ENCODE measurements around the gene RHOC.

RHOC gene

DNA sequence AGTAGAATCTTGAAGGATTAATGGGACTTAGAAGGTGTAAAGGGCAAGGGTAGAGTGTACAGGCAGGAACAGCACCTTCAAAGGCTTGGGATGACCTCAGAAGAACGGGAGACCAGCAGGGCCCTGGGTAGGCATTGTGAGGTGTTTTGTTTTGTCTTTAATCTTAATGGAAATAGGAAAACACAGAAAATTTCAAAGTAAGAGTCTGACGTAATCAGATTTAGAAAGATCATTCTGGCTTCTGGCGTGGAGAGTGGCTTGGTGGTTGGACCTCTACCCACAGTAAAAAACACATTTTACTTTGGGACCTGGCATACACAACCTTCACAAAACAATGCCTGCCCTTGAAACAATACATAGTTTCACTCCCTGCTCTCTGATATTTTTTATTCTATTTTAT lies 28.3 kb downstream of the RHOC start:
- no peak for DNase-seq (ENCODE audit: low read depth)

DNA sequence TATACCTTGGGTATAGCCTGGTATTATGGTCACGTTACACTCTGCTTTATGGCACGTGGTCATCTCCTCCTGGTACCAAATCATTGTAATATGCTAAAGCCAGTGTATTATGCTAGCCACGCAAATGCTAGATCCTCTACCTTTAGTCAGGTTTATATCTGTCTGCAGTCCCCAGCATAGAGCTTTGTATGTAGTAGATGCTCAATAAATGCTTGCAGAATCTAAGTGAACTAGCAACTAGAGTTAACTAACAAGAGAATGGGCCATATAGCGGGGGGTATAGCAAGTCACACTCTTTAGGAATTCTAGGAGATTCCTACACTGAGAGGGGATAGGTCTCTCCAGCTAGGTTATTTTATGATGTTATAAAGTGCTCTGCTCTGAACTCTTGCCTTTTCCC lies 29.4 kb downstream of the RHOC start:
- no peak for DNase-seq (ENCODE audit: low read depth)

DNA sequence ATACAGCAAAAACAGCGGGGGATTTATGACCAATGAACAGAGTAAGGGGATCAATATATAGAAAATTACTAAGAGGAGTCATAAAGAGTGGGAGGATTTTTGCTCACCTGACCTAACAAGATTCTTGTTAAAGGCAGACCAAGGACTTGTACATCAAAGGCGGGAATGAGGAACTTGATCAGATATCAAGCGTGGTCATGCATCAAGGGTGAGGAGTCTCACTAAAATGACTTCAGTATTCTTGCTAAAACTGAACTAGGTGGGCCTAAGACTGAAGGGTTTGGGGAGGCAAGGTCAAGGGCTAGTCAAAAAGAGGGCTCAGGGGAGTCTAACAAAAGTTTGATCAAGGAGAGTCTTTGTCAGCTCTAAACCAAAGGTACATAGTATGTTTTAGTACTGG lies 30.4 kb downstream of the RHOC start:
- no peak for DNase-seq (ENCODE audit: low read depth)

DNA sequence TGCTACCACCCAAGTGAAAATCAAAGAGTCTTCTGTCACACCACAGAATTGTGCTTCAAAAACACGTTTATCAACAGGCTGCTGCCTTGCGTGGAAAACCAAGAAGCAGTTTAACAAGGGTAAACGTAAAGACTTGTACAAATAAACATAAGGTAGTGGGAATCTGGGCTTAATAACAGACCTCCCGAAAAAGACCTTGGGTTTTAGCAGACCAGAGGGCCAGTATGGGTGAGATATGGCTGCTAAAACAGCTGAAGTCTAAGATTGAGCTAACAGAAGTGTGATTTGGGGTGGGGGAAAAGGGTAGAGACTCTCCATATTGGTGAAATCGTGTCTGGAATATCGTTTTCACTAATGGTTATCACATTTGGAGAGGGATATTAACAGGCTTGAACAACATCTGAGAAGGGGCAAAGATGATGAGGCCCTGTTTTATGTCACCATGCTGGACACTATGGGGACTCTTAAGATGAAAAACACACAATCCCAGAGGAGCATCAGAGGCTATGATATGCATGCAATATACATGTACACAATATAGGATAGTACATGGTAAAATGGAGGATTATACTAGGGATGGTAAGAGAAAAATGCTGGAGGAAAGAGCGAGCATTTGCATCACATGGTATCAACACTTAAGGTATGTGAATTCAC lies 31.1 kb downstream of the RHOC start:
- DNase-seq (ENCODE audit: low read depth) = no peak

DNA sequence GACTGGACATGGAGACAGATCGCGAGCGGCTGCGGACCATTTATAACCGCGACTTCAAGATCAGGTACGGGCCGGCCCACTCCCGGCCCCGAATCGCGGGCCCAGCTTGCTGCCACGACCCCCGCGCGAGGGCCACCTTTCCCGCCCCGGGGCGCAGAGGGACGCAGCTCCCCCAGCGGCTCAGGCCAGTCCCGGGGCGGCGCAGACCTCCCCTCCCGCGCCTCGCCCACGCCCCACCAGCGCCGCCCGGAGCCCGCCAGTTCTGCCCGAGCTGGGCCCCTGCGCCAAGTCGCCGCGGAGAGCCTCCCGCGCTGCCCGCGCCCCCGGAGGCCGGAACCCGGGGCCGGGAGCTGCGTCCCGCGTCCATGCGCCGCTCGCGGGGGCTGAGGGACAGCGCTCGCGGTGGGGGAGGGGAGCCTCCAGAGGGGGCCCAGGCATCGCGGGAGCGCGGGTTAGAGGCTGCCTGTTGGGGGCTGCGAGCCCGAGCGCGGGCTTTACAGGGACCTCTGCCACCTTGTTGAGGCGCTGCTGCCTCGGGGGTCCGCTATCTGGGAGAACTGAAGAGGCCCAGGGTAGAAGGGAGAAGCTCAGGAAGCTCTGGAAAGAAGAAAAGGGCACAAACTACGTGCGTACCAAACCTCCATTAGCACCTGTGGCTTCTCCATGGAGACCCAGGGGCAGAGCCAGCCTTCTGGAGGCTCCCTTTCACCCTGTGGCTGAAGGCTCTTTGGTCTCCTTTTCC lies 31.8 kb downstream of the RHOC start:
- DNase-seq (ENCODE audit: low read depth) = peak; percentile 10

DNA sequence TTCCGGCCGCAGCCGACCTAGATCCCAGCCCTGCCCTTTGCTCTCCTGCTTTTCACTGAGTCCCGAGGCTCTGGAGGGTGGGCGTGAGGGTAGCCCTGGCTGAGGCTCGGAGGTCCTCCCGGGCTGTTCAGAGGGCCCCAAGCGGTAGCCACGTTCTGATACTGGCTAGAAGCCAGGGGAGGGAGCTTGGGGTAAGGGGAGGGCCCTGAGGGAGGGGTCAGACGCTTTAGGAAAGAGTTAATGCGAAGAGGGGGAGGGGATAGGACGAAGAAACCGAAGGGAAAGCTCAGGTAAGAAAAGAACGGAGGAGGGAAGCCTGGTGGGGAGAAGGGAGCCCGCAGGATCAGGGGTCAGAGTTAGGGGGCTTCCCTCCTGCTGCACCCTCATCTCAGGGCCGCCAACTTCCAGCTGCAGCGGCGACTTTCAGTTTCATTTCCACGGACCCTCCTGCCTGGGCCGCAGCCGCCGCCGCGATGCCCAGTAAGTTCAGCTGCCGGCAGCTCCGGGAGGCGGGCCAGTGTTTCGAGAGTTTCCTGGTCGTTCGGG lies 32.4 kb downstream of the RHOC start, which contains the start of gene MOV10:
MOV10 (plus strand) TSS at position 220 of the 546 bp plus-strand sequence; CDS start at position 474, 254 bp downstream.
- peak; percentile 40 for DNase-seq (ENCODE audit: low read depth)

- DNase-seq (ENCODE audit: low read depth) = no peak
Measured at GRCh38 chr1:112673592-112674439, 33.1 kb downstream of the RHOC start.

GRCh38 chr1:112672842-112673241 lies 34.1 kb downstream of the RHOC start:
- no peak for DNase-seq (ENCODE audit: low read depth)

DNA sequence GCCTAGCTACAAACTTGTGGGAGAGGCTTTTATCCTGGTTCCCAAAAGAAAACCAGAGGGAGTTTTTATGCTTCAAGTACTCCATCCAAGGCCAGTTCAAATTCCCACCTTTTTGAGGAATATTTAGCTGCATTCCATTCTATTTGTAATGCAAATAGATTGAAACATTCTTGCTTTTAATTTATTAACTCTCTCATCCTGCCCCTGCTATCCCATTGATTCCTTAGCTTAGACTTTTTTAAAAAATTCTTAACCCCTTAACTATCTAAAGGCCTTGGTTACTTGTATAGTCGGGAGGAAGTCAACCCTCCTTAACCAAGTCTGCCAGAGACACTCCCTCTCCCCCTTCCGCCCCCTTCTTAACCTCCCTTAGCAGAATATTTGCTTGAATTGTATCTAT lies 34.9 kb downstream of the RHOC start:
- no peak for DNase-seq (ENCODE audit: low read depth)

GRCh38 chr1:112666946-112667345 lies 40.0 kb downstream of the RHOC start:
- no peak for DNase-seq (ENCODE audit: low read depth)

- no peak for DNase-seq (ENCODE audit: low read depth)
Measured at GRCh38 chr1:112665857-112666256, 41.1 kb downstream of the RHOC start.

GRCh38 chr1:112651205-112651604 lies 55.7 kb downstream of the RHOC start:
- no peak for DNase-seq (ENCODE audit: low read depth)

All from T follicular helper cell (primary cell).